Measurements from ENCODE around the gene MACROD2. TPM values are rescaled to one million over a fixed set of nuclear protein-coding genes. Genes with fewer than 3 reads are reported as not detected.

Gene MACROD2
- total and polyA plus RNA-seq, 8 donors = 0.78 to 31.3 (median 10.9) TPM; not detected in 1

DNA sequence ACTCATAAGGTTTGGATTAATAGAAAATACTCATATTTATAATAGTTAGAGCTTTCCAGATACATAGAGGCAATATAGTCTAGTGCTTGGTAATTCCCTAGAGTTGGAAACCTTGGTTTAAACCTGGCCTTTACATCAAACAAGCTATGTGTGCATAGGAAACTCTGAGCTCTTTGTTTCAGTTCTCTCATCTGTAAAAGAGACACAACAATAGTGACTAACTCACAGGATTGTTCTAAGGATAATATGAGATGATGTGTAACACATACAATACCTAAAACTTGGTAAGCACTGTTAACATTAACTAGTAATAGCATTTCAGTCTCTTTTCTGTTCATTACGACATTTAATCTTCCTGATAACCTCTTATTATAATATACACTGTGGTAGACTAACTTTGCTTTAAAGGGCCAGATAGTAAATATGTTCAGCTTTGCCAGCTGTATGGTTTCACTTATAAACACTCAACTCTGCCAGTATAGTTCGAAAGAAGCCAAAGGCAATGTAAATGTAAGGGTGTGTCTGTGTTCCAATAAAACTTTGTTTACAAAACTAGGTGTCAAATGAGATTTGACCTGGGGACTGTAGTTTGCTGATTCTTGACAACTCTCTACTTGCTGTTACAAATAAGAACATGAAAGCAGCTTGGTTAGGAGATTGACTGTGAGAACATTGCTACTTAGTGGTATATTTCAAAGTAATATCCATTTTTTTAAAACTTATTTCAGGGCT, 712.7 kb downstream of the MACROD2 start:
- TF ChIP-seq, protein P1, sequence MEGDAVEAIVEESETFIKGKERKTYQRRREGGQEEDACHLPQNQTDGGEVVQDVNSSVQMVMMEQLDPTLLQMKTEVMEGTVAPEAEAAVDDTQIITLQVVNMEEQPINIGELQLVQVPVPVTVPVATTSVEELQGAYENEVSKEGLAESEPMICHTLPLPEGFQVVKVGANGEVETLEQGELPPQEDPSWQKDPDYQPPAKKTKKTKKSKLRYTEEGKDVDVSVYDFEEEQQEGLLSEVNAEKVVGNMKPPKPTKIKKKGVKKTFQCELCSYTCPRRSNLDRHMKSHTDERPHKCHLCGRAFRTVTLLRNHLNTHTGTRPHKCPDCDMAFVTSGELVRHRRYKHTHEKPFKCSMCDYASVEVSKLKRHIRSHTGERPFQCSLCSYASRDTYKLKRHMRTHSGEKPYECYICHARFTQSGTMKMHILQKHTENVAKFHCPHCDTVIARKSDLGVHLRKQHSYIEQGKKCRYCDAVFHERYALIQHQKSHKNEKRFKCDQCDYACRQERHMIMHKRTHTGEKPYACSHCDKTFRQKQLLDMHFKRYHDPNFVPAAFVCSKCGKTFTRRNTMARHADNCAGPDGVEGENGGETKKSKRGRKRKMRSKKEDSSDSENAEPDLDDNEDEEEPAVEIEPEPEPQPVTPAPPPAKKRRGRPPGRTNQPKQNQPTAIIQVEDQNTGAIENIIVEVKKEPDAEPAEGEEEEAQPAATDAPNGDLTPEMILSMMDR (IDR thresholded peaks at IDR 0.05) = no peak
- TF ChIP-seq EP300 (IDR thresholded peaks at IDR 0.05) = no peak
- no peak for TF ChIP-seq POLR2A (IDR thresholded peaks at IDR 0.05)
- no peak for TF ChIP-seq POLR2AphosphoS5 (IDR thresholded peaks at IDR 0.05)
- Histone ChIP-seq H3K4me3 (no peak overlapping the region), H3K9me3 (no peaks in the 10 kb centered on the region), H3K27ac (no peak overlapping the region), H3K36me3 (no peaks in the 10 kb centered on the region), H3K27me3 (no peaks in the 10 kb centered on the region), H3K4me1 (peaks cover 0 to 27% (median 10%) of the 10 kb centered on the region in 4 donors)
- no peak for DNase-seq
- intact Hi-C loops (cut with DNase I; ENCODE audit: low total_unique reads) = no loop called here
- WGBS, 5 donors = 26 to 50% (median 39%) methylated on average over 2 of the region's 2 CpGs

DNA sequence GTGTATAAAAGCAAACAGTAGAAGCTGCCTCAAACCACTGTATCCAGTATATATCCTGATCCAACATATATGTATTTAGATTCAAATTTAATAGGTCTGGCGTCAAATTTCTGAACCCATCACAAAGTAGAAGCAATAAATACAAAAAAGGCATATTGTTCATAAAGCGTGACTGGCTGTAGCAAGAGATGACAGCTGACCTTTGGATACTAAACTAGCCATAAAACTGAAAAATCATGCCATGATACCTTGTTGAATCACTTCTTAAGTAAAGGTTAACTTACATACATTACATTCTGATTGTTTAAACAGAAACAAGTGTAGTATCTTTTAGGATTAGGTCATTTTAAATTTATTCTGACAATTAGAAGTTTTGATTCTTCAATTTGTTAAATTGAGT, 714.1 kb downstream of the MACROD2 start:
- Histone ChIP-seq H3K4me1 (peaks cover 0 to 28% (median 11%) of the 10 kb centered on the region in 4 donors), H3K36me3 (no peaks in the 10 kb centered on the region), H3K4me3 (no peak overlapping the region), H3K27me3 (no peaks in the 10 kb centered on the region), H3K9me3 (no peaks in the 10 kb centered on the region), H3K27ac (no peak overlapping the region)
- 56 to 89% (median 75%) methylated on average over 2 of the region's 2 CpGs for WGBS, 5 donors
- TF ChIP-seq POLR2A (IDR thresholded peaks at IDR 0.05) = no peak
- no peak for TF ChIP-seq POLR2AphosphoS5 (IDR thresholded peaks at IDR 0.05)
- TF ChIP-seq EP300 (IDR thresholded peaks at IDR 0.05) = no peak
- DNase-seq = no peak
- intact Hi-C loops (cut with DNase I; ENCODE audit: low total_unique reads) = no loop called here

DNA sequence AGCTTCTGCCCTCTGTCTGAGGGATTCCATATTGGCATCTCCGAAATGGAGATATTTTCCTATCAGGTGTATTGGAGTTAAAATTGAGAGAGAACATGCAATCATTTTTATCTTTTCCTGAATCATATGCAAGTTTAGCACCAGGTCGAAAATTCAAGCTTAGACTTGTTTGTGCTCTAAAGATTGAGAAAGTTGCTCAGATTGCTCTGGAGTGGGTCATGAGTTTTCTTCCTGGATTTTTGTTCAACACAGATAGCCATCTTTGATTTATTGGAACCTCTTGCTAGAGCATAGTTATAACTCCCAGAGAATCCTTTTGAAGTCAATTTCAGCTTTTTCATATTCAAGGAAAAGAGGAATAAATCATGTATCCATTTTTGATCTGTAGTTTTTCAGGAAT, 715.6 kb downstream of the MACROD2 start:
- intact Hi-C loops (cut with DNase I; ENCODE audit: low total_unique reads) = no loop called here
- H3K9me3 ChIP-seq = no peaks in the 10 kb centered on the region
- no peaks in the 10 kb centered on the region for H3K27me3 ChIP-seq
- WGBS, 5 donors = 74 to 88% (median 75%) methylated on average over 2 of the region's 2 CpGs
- no peak for DNase-seq
- TF ChIP-seq EP300 (IDR thresholded peaks at IDR 0.05) = no peak
- TF ChIP-seq POLR2AphosphoS5 (IDR thresholded peaks at IDR 0.05) = no peak
- H3K4me3 ChIP-seq = no peak overlapping the region
- H3K36me3 ChIP-seq = no peaks in the 10 kb centered on the region
- H3K4me1 ChIP-seq = peaks cover 0 to 28% (median 11%) of the 10 kb centered on the region in 4 donors
- no peak overlapping the region for H3K27ac ChIP-seq

DNA sequence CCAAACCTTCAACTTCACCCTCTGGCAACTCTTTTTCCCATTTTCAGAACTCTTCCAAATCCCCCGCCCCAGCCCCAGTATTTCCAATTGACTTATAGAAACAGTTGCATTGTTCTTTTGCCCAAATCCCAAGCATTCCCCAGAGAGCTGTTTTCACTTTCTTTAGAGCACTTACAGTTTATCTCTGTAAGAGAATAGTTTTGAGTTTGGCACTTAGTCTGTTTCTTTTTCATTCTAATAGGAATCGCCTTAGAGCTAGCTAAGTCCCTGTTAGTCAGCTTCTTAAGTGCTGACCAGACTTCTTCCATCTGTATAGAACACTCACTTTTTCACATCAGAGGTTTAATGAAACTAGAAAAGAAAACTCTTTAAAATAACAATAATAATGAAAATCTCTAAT, 716.3 kb downstream of the MACROD2 start:
- no peaks in the 10 kb centered on the region for H3K36me3 ChIP-seq
- TF ChIP-seq EP300 (IDR thresholded peaks at IDR 0.05) (no peak), POLR2AphosphoS5 (IDR thresholded peaks at IDR 0.05) (no peak)
- no peaks in the 10 kb centered on the region for H3K27me3 ChIP-seq
- no peaks in the 10 kb centered on the region for H3K9me3 ChIP-seq
- H3K4me3 ChIP-seq = no peak overlapping the region
- 57 to 69% (median 62%) methylated on average over 2 of the region's 2 CpGs for WGBS, 5 donors
- intact Hi-C loops (cut with DNase I; ENCODE audit: low total_unique reads) = no loop called here
- DNase-seq = peak in 1 of 2 donors; percentile 31
- H3K27ac ChIP-seq = no peak overlapping the region
- peaks cover 0 to 28% (median 11%) of the 10 kb centered on the region in 4 donors for H3K4me1 ChIP-seq

DNA sequence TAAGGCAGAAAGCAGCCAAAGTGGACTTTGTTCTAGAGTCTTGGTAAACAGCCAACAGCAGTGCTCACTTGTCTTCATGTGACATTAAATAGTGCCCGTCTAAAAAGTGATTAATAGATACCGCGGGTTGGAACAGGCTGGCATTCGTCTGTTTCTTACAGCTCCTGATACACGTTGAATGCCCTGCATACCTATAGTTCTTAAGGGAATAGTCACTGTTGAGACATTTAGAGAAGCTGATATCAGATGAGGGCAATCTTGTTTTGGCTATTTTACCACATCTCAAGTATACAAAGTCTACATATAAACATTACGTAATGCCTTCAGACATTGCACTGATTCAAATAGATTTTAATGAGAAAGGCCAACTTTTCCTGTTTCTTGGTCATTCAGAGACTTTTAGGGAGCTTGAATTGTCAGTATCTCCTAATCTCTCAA, 717.0 kb downstream of the MACROD2 start:
- Histone ChIP-seq H3K4me1 (peaks cover 0 to 28% (median 12%) of the 10 kb centered on the region in 4 donors), H3K27ac (no peak overlapping the region), H3K4me3 (no peak overlapping the region), H3K27me3 (no peaks in the 10 kb centered on the region), H3K9me3 (no peaks in the 10 kb centered on the region), H3K36me3 (no peaks in the 10 kb centered on the region)
- intact Hi-C loops (cut with DNase I; ENCODE audit: low total_unique reads) = no loop called here
- TF ChIP-seq POLR2AphosphoS5 (IDR thresholded peaks at IDR 0.05) = peak in 2 of 3 donors; percentile 13 to 26
- no peak for TF ChIP-seq POLR2A (IDR thresholded peaks at IDR 0.05)
- TF ChIP-seq EP300 (IDR thresholded peaks at IDR 0.05) = no peak
- TF ChIP-seq, protein P1 (IDR thresholded peaks at IDR 0.05) = no peak
- peak in 1 of 2 donors; percentile 69 for DNase-seq
- WGBS, 5 donors = 18 to 44% (median 26%) methylated on average over 6 of the region's 6 CpGs

DNA sequence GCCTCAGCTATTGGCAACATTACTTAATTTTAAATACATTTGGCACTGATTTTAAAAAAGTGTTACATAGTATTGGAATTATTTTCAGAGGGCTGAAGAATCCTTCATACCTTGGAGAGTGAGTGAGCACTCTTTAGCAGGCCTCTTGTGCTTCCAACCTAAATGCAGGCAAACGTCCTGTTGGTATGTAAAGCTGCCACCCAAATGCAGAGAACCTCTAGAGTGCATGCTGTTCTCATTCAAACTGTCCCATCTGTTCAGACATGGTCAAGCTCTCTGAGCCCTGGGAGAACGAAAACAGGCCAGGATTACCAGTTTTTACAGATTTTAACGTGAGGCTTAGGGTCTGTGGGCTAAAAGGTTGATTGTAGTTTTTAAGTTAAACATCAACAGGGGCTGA, 720.1 kb downstream of the MACROD2 start:
- TF ChIP-seq, protein P1 (IDR thresholded peaks at IDR 0.05) = no peak
- TF ChIP-seq POLR2A (IDR thresholded peaks at IDR 0.05) (no peak), POLR2AphosphoS5 (IDR thresholded peaks at IDR 0.05) (no peak), EP300 (IDR thresholded peaks at IDR 0.05) (no peak)
- intact Hi-C loops (cut with DNase I; ENCODE audit: low total_unique reads) = no loop called here
- WGBS, 5 donors = 77 to 84% (median 81%) methylated on average over 3 of the region's 3 CpGs

More for the DNA sequence above, 720.1 kb downstream of the MACROD2 start:
- Histone ChIP-seq H3K27ac (no peak overlapping the region), H3K9me3 (no peaks in the 10 kb centered on the region), H3K36me3 (no peaks in the 10 kb centered on the region), H3K27me3 (no peaks in the 10 kb centered on the region), H3K4me1 (peaks cover 0 to 22% (median 10%) of the 10 kb centered on the region in 4 donors), H3K4me3 (no peak overlapping the region)
- no peak for DNase-seq
